ENCODE results near the gene TRAPPC1. TPM values are rescaled to one million over a fixed set of nuclear protein-coding genes. Genes with fewer than 3 reads are reported as not detected.

The TRAPPC1 gene
- total RNA-seq, 1 experiment from 2014 or later = 224 TPM

GRCh38 chr17:7969433-7969832, 37.7 kb upstream of the TRAPPC1 start:
- BruUV-seq (replicated peaks) = no TSS peak
- no peaks in the 10 kb centered on the region for H4K20me1 ChIP-seq (ENCODE audit: insufficient read depth)
- TF ChIP-seq EZH2 (IDR thresholded peaks at IDR 0.05; ENCODE audit: low read depth) (no peak), CTCF (conservative IDR thresholded peaks at IDR 0.05) (no peak)
- H3K9me3 ChIP-seq (ENCODE audit: insufficient read depth, low read depth) = no peaks in the 10 kb centered on the region
- ChIA-PET CTCF (interaction anchor here (0.6 to 0.7 kb wide), 2 partner anchors 21 to 64 kb away, joined by 6 to 16 read pairs; no protein-coding TSS in a partner anchor), POLR2A (ENCODE audit: unreplicated experiment) (no interaction called here)
- H3K27me3 ChIP-seq (ENCODE audit: insufficient read depth, low read depth) = no peaks in the 10 kb centered on the region
- H2AFZ ChIP-seq = no peak overlapping the region
- no peak overlapping the region for H3K4me2 ChIP-seq
- no peaks in the 10 kb centered on the region for H3K9me2 ChIP-seq (ENCODE audit: insufficient read depth)
- no peaks in the 10 kb centered on the region for H3K4me1 ChIP-seq (replicated peaks; ENCODE audit: insufficient read depth)
- no peak overlapping the region for H3K4me3 ChIP-seq
- H3K27ac ChIP-seq = no peak overlapping the region
- no peaks in the 10 kb centered on the region for H3K79me2 ChIP-seq (ENCODE audit: low read depth)
- no peak for DNase-seq
- H3K36me3 ChIP-seq (ENCODE audit: low read depth) = no peaks in the 10 kb centered on the region
- H3F3A ChIP-seq (ENCODE audit: insufficient read depth, low read depth) = no peaks in the 10 kb centered on the region
- intact Hi-C loops (cut with micrococcal nuclease; ENCODE audit: unreplicated experiment) = no loop called here

DNA sequence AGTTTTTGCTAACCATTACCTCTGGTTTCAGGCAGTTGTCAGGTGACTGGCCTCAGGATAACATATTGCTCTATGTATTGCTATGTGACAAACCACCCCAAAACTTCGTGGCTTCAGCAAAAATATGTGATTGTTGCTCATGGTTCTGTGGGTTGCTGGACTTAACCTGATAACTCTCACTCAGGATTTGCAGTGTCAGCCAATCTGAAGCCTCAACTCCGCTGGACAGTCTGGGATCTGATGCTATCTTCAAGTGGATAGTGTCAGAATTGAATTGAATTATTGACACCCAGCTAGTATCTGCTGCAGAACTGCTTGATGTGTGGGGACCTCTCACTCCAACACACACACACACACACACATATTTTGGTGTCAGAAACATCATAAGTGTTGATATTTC, 36.0 kb upstream of the TRAPPC1 start:
- POLR2A ChIA-PET (ENCODE audit: unreplicated experiment) = no interaction called here
- H3K36me3 ChIP-seq (ENCODE audit: low read depth) = no peaks in the 10 kb centered on the region
- no peaks in the 10 kb centered on the region for H4K20me1 ChIP-seq (ENCODE audit: insufficient read depth)
- intact Hi-C loops (cut with micrococcal nuclease; ENCODE audit: unreplicated experiment) = no loop called here
- TF ChIP-seq EZH2 (IDR thresholded peaks at IDR 0.05; ENCODE audit: low read depth) (no peak), CTCF (conservative IDR thresholded peaks at IDR 0.05) (no peak)
- no peak overlapping the region for H2AFZ ChIP-seq
- no TSS peak for BruUV-seq (replicated peaks)
- H3K79me2 ChIP-seq (ENCODE audit: low read depth) = no peaks in the 10 kb centered on the region
- H3K4me1 ChIP-seq (replicated peaks; ENCODE audit: insufficient read depth) = no peaks in the 10 kb centered on the region
- no peaks in the 10 kb centered on the region for H3K27me3 ChIP-seq (ENCODE audit: insufficient read depth, low read depth)
- H3K9me2 ChIP-seq (ENCODE audit: insufficient read depth) = no peaks in the 10 kb centered on the region
- H3K27ac ChIP-seq = no peak overlapping the region
- CTCF ChIA-PET = no interaction called here
- no peaks in the 10 kb centered on the region for H3F3A ChIP-seq (ENCODE audit: insufficient read depth, low read depth)
- no peak for DNase-seq
- no peak overlapping the region for H3K4me2 ChIP-seq
- H3K9me3 ChIP-seq (ENCODE audit: insufficient read depth, low read depth) = no peaks in the 10 kb centered on the region
- H3K4me3 ChIP-seq = no peak overlapping the region

DNA sequence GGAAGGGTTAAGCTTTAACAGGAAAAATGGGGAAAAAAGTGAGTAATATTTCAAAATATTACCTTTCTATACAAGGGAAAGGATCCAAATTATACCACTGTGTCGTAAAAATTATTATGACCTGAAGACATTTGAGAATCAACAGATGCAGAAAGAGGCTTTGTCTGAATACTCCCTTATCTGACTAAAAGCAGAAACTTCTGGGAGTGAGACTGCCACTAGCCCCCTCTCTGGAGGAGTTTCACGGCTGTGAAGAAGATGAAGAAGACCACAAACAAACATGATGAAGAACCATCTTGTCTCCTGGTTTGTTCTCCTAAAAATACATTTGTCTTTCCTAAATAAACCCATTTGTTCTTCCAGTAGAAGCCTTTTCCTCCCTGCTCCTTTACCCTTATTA, 29.7 kb upstream of the TRAPPC1 start:
- Histone ChIP-seq H3F3A (ENCODE audit: insufficient read depth, low read depth) (no peaks in the 10 kb centered on the region), H3K4me3 (no peak overlapping the region), H3K27ac (no peak overlapping the region), H3K4me2 (no peak overlapping the region), H3K36me3 (ENCODE audit: low read depth) (no peaks in the 10 kb centered on the region), H3K9me2 (ENCODE audit: insufficient read depth) (no peaks in the 10 kb centered on the region), H3K9me3 (ENCODE audit: insufficient read depth, low read depth) (no peaks in the 10 kb centered on the region), H4K20me1 (ENCODE audit: insufficient read depth) (no peaks in the 10 kb centered on the region), H3K79me2 (ENCODE audit: low read depth) (no peaks in the 10 kb centered on the region), H3K27me3 (ENCODE audit: insufficient read depth, low read depth) (no peaks in the 10 kb centered on the region), H3K4me1 (replicated peaks; ENCODE audit: insufficient read depth) (peaks cover 5% of the 10 kb centered on the region; the same call in 1 of the 2 replicates), H2AFZ (no peak overlapping the region)
- BruUV-seq (replicated peaks) = no TSS peak
- CTCF ChIA-PET = no interaction called here
- intact Hi-C loops (cut with micrococcal nuclease; ENCODE audit: unreplicated experiment) = no loop called here
- no peak for TF ChIP-seq EZH2 (IDR thresholded peaks at IDR 0.05; ENCODE audit: low read depth)
- TF ChIP-seq CTCF (conservative IDR thresholded peaks at IDR 0.05) = no peak
- DNase-seq = no peak
- POLR2A ChIA-PET (ENCODE audit: unreplicated experiment) = no interaction called here
